CD8-positive, alpha-beta memory T cell (primary cell): ENCODE results near the gene IRGC. TPM values are rescaled to one million over a fixed set of nuclear protein-coding genes. Genes with fewer than 3 reads are reported as not detected.

Experiments
- CTCF ChIA-PET: fragments of 350-600 bp; sonication (Branson Sonifier 250); formaldehyde crosslinking; loops from one replicate; lab custom pipeline; 2021; ENCODE audit warnings: antibody characterized with exemption; lab: Charles Lee
- POLR2A ChIA-PET: fragments of 350-600 bp; sonication (Branson Sonifier 250); formaldehyde crosslinking; loops from one replicate; lab custom pipeline; 2021; ENCODE audit warnings: antibody characterized with exemption; lab: Charles Lee
- DNase-seq, 5 donors: peaks; one replicate each; pipeline versions ENCODE4 v3.0.0 to v3.0.0-alpha.2; 2020 to 2022; ENCODE audit warnings: mixed read lengths in 1 of 5
- H3K27ac ChIP-seq: one replicate; pipeline ENCODE4 v1.7.0; 2013; ENCODE audit warnings: low read depth, mild to moderate bottlenecking, low read length, moderate library complexity
- H3K27me3 ChIP-seq: 2 replicates; pipeline ENCODE4 v1.7.0; 2013; ENCODE audit warnings: low read length, mild to moderate bottlenecking; ENCODE audit not compliant: insufficient read depth, poor library complexity, severe bottlenecking
- H3K36me3 ChIP-seq: 2 replicates; pipeline ENCODE4 v1.7.0; 2013; ENCODE audit warnings: mild to moderate bottlenecking, low read length, moderate library complexity; ENCODE audit not compliant: insufficient read depth
- H3K4me1 ChIP-seq: 2 replicates; pipeline ENCODE4 v1.7.0; 2013; ENCODE audit warnings: mild to moderate bottlenecking, low read length, moderate library complexity; ENCODE audit not compliant: insufficient read depth
- H3K4me3 ChIP-seq: 2 replicates; pipeline ENCODE4 v1.7.0; 2013; ENCODE audit warnings: mild to moderate bottlenecking, low read length
- H3K9me3 ChIP-seq: 2 replicates; pipeline ENCODE4 v1.7.0; 2013; ENCODE audit warnings: mild to moderate bottlenecking, low read length
- H3K27ac Mint-ChIP-seq, 8 donors: one replicate each; pipeline ENCODE4 v1.8.0; 2020 to 2021; ENCODE audit warnings: mixed read lengths in 8 of 8, mild to moderate bottlenecking in 6 of 8, inconsistent platforms in 3 of 8, moderate library complexity in 3 of 8
- H3K27me3 Mint-ChIP-seq, 2 donors: one replicate each; pipeline ENCODE4 v1.8.0; 2020 to 2021; ENCODE audit warnings: mixed read lengths in 2 of 2, mild to moderate bottlenecking in 1 of 2, moderate library complexity in 1 of 2
- H3K36me3 Mint-ChIP-seq, 3 donors: one replicate each; pipeline ENCODE4 v1.8.0; 2020 to 2021; ENCODE audit warnings: mixed read lengths in 3 of 3, inconsistent platforms in 1 of 3, mild to moderate bottlenecking in 1 of 3
- H3K4me1 Mint-ChIP-seq, 3 donors: one replicate each; pipeline ENCODE4 v1.8.0; 2020 to 2021; ENCODE audit warnings: mixed read lengths in 3 of 3, inconsistent platforms in 1 of 3, mild to moderate bottlenecking in 1 of 3
- H3K4me3 Mint-ChIP-seq, 7 donors: one replicate each; pipeline ENCODE4 v1.8.0; 2020 to 2021; ENCODE audit warnings: mixed read lengths in 7 of 7, mild to moderate bottlenecking in 6 of 7, moderate library complexity in 4 of 7, inconsistent platforms in 2 of 7
- H3K9me3 Mint-ChIP-seq, 5 donors: one replicate each; pipeline ENCODE4 v1.8.0; 2020 to 2022; ENCODE audit warnings: mixed read lengths in 5 of 5, mild to moderate bottlenecking in 3 of 5, moderate library complexity in 2 of 5, inconsistent platforms in 1 of 5
- polyA plus RNA-seq: library from polyadenylated mRNA; unstranded; fragments of 300-500 nt; fragmentation: Illumina TruSeq; gene quantifications from one replicate; pipeline ENCODE4 v1.2.3, GENCODE V29; 2021
- total RNA-seq, 2 experiments: library from RNA; stranded (reverse); gene quantifications; one replicate each; pipeline ENCODE4 v1.2.3, GENCODE V29; 2021

The IRGC gene
- total and polyA plus RNA-seq, 3 experiments from 2014 or later: not detected

- Mint-ChIP-seq H3K27me3 (no peaks in the 10 kb centered on the region), H3K36me3 (peaks cover 6 to 84% (median 23%) of the 10 kb centered on the region in 3 donors), H3K9me3 (no peaks in the 10 kb centered on the region), H3K27ac (peak overlapping the region in 4 of 8 donors; percentile 47 to 86 (median 75)), H3K4me1 (no peaks in the 10 kb centered on the region), H3K4me3 (no peak overlapping the region)
- DNase-seq: no peak
- ChIA-PET POLR2A (no interaction called here), CTCF (interaction anchor here (2.0 kb wide), 1 partner anchor 13 kb away, joined by 7 read pairs; no protein-coding TSS in a partner anchor)
- no peaks in the 10 kb centered on the region for H3K4me1 ChIP-seq
- H3K9me3 ChIP-seq: no peaks in the 10 kb centered on the region
- no peak overlapping the region for H3K27ac ChIP-seq
- H3K4me3 ChIP-seq: no peak overlapping the region
- H3K27me3 ChIP-seq: no peaks in the 10 kb centered on the region
- peaks cover 44% of the 10 kb centered on the region for H3K36me3 ChIP-seq
Measured at GRCh38 chr19:43731846-43732245, 16.0 kb downstream of the IRGC start.

GRCh38 chr19:43735013-43735412 lies 19.1 kb downstream of the IRGC start:
- no peak for DNase-seq
- Mint-ChIP-seq H3K27me3 (no peaks in the 10 kb centered on the region), H3K4me3 (no peak overlapping the region), H3K4me1 (peaks cover 9 to 12% (median 11%) of the 10 kb centered on the region in 3 donors), H3K36me3 (peaks cover 16 to 91% (median 26%) of the 10 kb centered on the region in 3 donors), H3K27ac (peak overlapping the region in 2 of 8 donors; percentile 26 to 49), H3K9me3 (no peaks in the 10 kb centered on the region)
- Histone ChIP-seq H3K27me3 (no peaks in the 10 kb centered on the region), H3K27ac (no peak overlapping the region), H3K4me3 (no peak overlapping the region), H3K4me1 (no peaks in the 10 kb centered on the region), H3K36me3 (peaks cover 66% of the 10 kb centered on the region), H3K9me3 (no peaks in the 10 kb centered on the region)
- ChIA-PET CTCF (no interaction called here), POLR2A (interaction anchor here (0.6 kb wide), 1 partner anchor 19 kb away, joined by 3 read pairs; no protein-coding TSS in a partner anchor)

- Histone ChIP-seq H3K4me1 (no peaks in the 10 kb centered on the region), H3K27me3 (no peaks in the 10 kb centered on the region), H3K4me3 (no peak overlapping the region), H3K9me3 (no peaks in the 10 kb centered on the region), H3K36me3 (peaks cover 72% of the 10 kb centered on the region), H3K27ac (no peak overlapping the region)
- H3K27ac Mint-ChIP-seq: peak overlapping the region in 3 of 8 donors; percentile 23 to 78 (median 35)
- no peaks in the 10 kb centered on the region for H3K27me3 Mint-ChIP-seq
- POLR2A ChIA-PET: no interaction called here
- no peaks in the 10 kb centered on the region for H3K9me3 Mint-ChIP-seq
- CTCF ChIA-PET: no interaction called here
- peak overlapping the region in 1 of 7 donors; percentile 7 for H3K4me3 Mint-ChIP-seq
- H3K36me3 Mint-ChIP-seq: peaks cover 16 to 93% (median 24%) of the 10 kb centered on the region in 3 donors
- H3K4me1 Mint-ChIP-seq: peaks cover 9 to 12% (median 11%) of the 10 kb centered on the region in 3 donors
- no peak for DNase-seq
Measured at GRCh38 chr19:43735957-43736356, 20.1 kb downstream of the IRGC start.

GRCh38 chr19:43738780-43739211 lies 22.9 kb downstream of the IRGC start:
- H3K27me3 Mint-ChIP-seq: no peaks in the 10 kb centered on the region
- peak in 2 of 5 donors; percentile 18 to 50 for DNase-seq
- peak overlapping the region; percentile 19 for H3K27ac ChIP-seq
- H3K27me3 ChIP-seq: no peaks in the 10 kb centered on the region
- H3K4me1 Mint-ChIP-seq: peaks cover 9 to 12% (median 11%) of the 10 kb centered on the region in 3 donors
- H3K4me1 ChIP-seq: no peaks in the 10 kb centered on the region
- peaks cover 11 to 85% (median 29%) of the 10 kb centered on the region in 3 donors for H3K36me3 Mint-ChIP-seq
- POLR2A ChIA-PET: no interaction called here
- peak overlapping the region in 7 of 8 donors; percentile 27 to 92 (median 44) for H3K27ac Mint-ChIP-seq
- H3K4me3 ChIP-seq: no peak overlapping the region
- peaks cover 76% of the 10 kb centered on the region for H3K36me3 ChIP-seq
- no peaks in the 10 kb centered on the region for H3K9me3 Mint-ChIP-seq
- peak overlapping the region in 1 of 7 donors; percentile 9 for H3K4me3 Mint-ChIP-seq
- CTCF ChIA-PET: no interaction called here
- H3K9me3 ChIP-seq: no peaks in the 10 kb centered on the region

GRCh38 chr19:43739439-43740235 lies 23.8 kb downstream of the IRGC start:
- peak overlapping the region in 5 of 8 donors; percentile 30 to 92 (median 82) for H3K27ac Mint-ChIP-seq
- no peaks in the 10 kb centered on the region for H3K4me1 ChIP-seq
- ChIA-PET POLR2A (no interaction called here), CTCF (no interaction called here)
- H3K4me3 ChIP-seq: no peak overlapping the region
- H3K27me3 ChIP-seq: no peaks in the 10 kb centered on the region
- no peaks in the 10 kb centered on the region for H3K9me3 ChIP-seq
- no peak for DNase-seq
- H3K36me3 ChIP-seq: peaks cover 79% of the 10 kb centered on the region
- H3K9me3 Mint-ChIP-seq: no peaks in the 10 kb centered on the region
- no peaks in the 10 kb centered on the region for H3K27me3 Mint-ChIP-seq
- peaks cover 11 to 12% (median 11%) of the 10 kb centered on the region in 3 donors for H3K4me1 Mint-ChIP-seq
- H3K27ac ChIP-seq: no peak overlapping the region
- H3K36me3 Mint-ChIP-seq: peaks cover 11 to 85% (median 33%) of the 10 kb centered on the region in 3 donors
- H3K4me3 Mint-ChIP-seq: no peak overlapping the region

GRCh38 chr19:43741075-43741825 lies 25.4 kb downstream of the IRGC start:
- no peaks in the 10 kb centered on the region for H3K27me3 ChIP-seq
- ChIA-PET POLR2A (no interaction called here), CTCF (no interaction called here)
- H3K4me3 ChIP-seq: no peak overlapping the region
- no peak for DNase-seq
- Mint-ChIP-seq H3K4me1 (peaks cover 15 to 20% (median 20%) of the 10 kb centered on the region in 3 donors), H3K4me3 (no peak overlapping the region), H3K27ac (peak overlapping the region in 2 of 8 donors; percentile 29 to 84), H3K9me3 (no peaks in the 10 kb centered on the region), H3K36me3 (peaks cover 11 to 87% (median 36%) of the 10 kb centered on the region in 3 donors), H3K27me3 (peaks cover 0 to 2% of the 10 kb centered on the region in 2 donors)
- H3K9me3 ChIP-seq: no peaks in the 10 kb centered on the region
- H3K27ac ChIP-seq: no peak overlapping the region
- H3K4me1 ChIP-seq: no peaks in the 10 kb centered on the region
- peaks cover 84% of the 10 kb centered on the region for H3K36me3 ChIP-seq

GRCh38 chr19:43743059-43743458 lies 27.2 kb downstream of the IRGC start:
- Mint-ChIP-seq H3K9me3 (no peaks in the 10 kb centered on the region), H3K27me3 (peaks cover 0 to 2% of the 10 kb centered on the region in 2 donors), H3K4me1 (peaks cover 19 to 26% (median 24%) of the 10 kb centered on the region in 3 donors), H3K4me3 (no peak overlapping the region), H3K36me3 (peaks cover 9 to 86% (median 33%) of the 10 kb centered on the region in 3 donors), H3K27ac (peak overlapping the region in 2 of 8 donors; percentile 60 to 63)
- CTCF ChIA-PET: interaction anchor here (1.3 to 4.3 kb wide), 2 partner anchors 42 to 65 kb away, joined by 3 to 31 read pairs; no protein-coding TSS in a partner anchor
- H3K27ac ChIP-seq: no peak overlapping the region
- H3K4me1 ChIP-seq: no peaks in the 10 kb centered on the region
- H3K9me3 ChIP-seq: no peaks in the 10 kb centered on the region
- H3K36me3 ChIP-seq: peaks cover 82% of the 10 kb centered on the region
- no peak overlapping the region for H3K4me3 ChIP-seq
- POLR2A ChIA-PET: no interaction called here
- H3K27me3 ChIP-seq: no peaks in the 10 kb centered on the region
- no peak for DNase-seq
